ENCODE results near the gene XPO6.

- TF ChIP-seq CTBP1 (IDR thresholded peaks at IDR 0.05; ENCODE audit: borderline replicate concordance) (no peak), SP1 (IDR thresholded peaks at IDR 0.05) (no peak), TARDBP (IDR thresholded peaks at IDR 0.05) (no peak), FOXA1 (IDR thresholded peaks at IDR 0.05) (no peak), ZNF384 (IDR thresholded peaks at IDR 0.05) (no peak), FOXM1 (IDR thresholded peaks at IDR 0.05; ENCODE audit: borderline replicate concordance) (no peak), BHLHE40 (IDR thresholded peaks at IDR 0.05; ENCODE audit: borderline replicate concordance) (no peak), HDGF (IDR thresholded peaks at IDR 0.05; ENCODE audit: borderline replicate concordance) (no peak), SUZ12 (IDR thresholded peaks at IDR 0.05) (no peak), NFRKB (IDR thresholded peaks at IDR 0.05) (no peak), LEF1 (IDR thresholded peaks at IDR 0.05; ENCODE audit: borderline replicate concordance) (no peak), ARNT (IDR thresholded peaks at IDR 0.05) (no peak)
These were observed 6.5 kb downstream of the XPO6 start for GRCh38 chr16:28205117-28205899.

Measured in HEK293T (cell line).